HepG2 (cell line): ENCODE data around the gene SDK1. TPM values are rescaled to one million over a fixed set of nuclear protein-coding genes. Genes with fewer than 3 reads are reported as not detected.

Source experiments
- ATAC-seq: fragments of 200-7000 bp; cut with Tn5 transposase; 3 replicates; pipeline ENCODE4 v1.9.1; 2020; ENCODE audit warnings: mild to moderate bottlenecking, moderate library complexity
- BruUV-seq: library from RNA; stranded (reverse); fragments of 400-500 nt; replicated peaks from 2 replicates; lab custom pipeline; 2021; lab: Mats Ljungman, UMichigan
- CTCF ChIA-PET: fragments of 300-600 bp; formaldehyde crosslinking; extraction: SDS; loops from one replicate; lab custom pipeline; 2021; ENCODE audit warnings: low total read pairs, inconsistent platforms, low intra/inter-chr PET ratio; lab: Yijun Ruan, JAX
- POLR2A ChIA-PET: fragments of 350-600 bp; sonication (Branson Sonifier 250); formaldehyde crosslinking; loops from one replicate; lab custom pipeline; 2020; ENCODE audit warnings: antibody characterized with exemption, inconsistent platforms; lab: Yijun Ruan, JAX
- DNase-seq: peaks from one replicate; pipeline ENCODE4 v3.0.0-alpha.2; 2015; ENCODE audit warnings: low spot score
- FAIRE-seq: peaks from 3 replicates; lab custom pipeline; 2011; peaks lifted over from hg19 to GRCh38; lab: Jason Lieb, UNC
- H2AFZ ChIP-seq: one replicate; pipeline ENCODE4 v1.6.1; 2011; ENCODE audit warnings: low read length, inconsistent platforms
- H3K27ac ChIP-seq: fragments of 300-600 bp; 3 replicates; pipeline ENCODE4 v1.8.0; 2011; ENCODE audit warnings: mixed run types, mild to moderate bottlenecking, mixed read lengths, low read length, inconsistent platforms; ENCODE audit not compliant: insufficient read depth; ENCODE audit errors: extremely low read length
- H3K27me3 ChIP-seq, 2 experiments: fragments of 200-600 bp in 1 of 2; 2 replicates in 1 of 2; 3 replicates in 1 of 2; pipeline versions ENCODE4 v1.6.0 to v1.8.0; 2011; ENCODE audit warnings: low read length in 2 of 2, mild to moderate bottlenecking in 2 of 2, moderate library complexity in 2 of 2, inconsistent platforms in 1 of 2; ENCODE audit not compliant: insufficient read depth in 2 of 2, control insufficient read depth in 1 of 2
- H3K36me3 ChIP-seq, 2 experiments: fragments of 200-600 bp in 1 of 2; replicated peaks in 1 of 2; 2 replicates in 1 of 2; 3 replicates in 1 of 2; pipeline versions ENCODE4 v1.5.1 to v1.8.0; 2011; ENCODE audit warnings: low read length in 2 of 2, inconsistent platforms in 1 of 2; ENCODE audit not compliant: insufficient read depth in 2 of 2, control insufficient read depth in 1 of 2
- H3K4me1 ChIP-seq: 2 replicates; pipeline ENCODE4 v1.5.1; 2012; ENCODE audit warnings: low read length, inconsistent platforms; ENCODE audit not compliant: insufficient read depth
- H3K4me2 ChIP-seq: 2 replicates; pipeline ENCODE4 v1.6.0; 2011; ENCODE audit warnings: low read depth, low read length, inconsistent platforms
- H3K4me3 ChIP-seq, 3 experiments: fragments of 200-600 bp in 1 of 3; sonication (generic), shearing (Covaris generic) in 1 of 3; replicated peaks in 1 of 3; 2 replicates each; pipeline ENCODE4 v1.5.1; 2011 to 2016; ENCODE audit warnings: low read length in 3 of 3, inconsistent platforms in 2 of 3, low read depth in 2 of 3, mild to moderate bottlenecking in 2 of 3, control low read depth in 1 of 3, mixed read lengths in 1 of 3; ENCODE audit not compliant: insufficient read depth in 1 of 3
- H3K79me2 ChIP-seq: one replicate; pipeline ENCODE4 v1.6.1; 2011; ENCODE audit warnings: low read length, inconsistent platforms; ENCODE audit not compliant: insufficient read depth
- H3K9ac ChIP-seq: 2 replicates; pipeline ENCODE4 v1.6.0; 2011; ENCODE audit warnings: mild to moderate bottlenecking, low read depth, low read length, inconsistent platforms; ENCODE audit not compliant: insufficient read depth
- H3K9me3 ChIP-seq: 2 replicates; pipeline ENCODE4 v1.5.1; 2012; ENCODE audit warnings: mild to moderate bottlenecking, low read length
- H4K20me1 ChIP-seq: 2 replicates; pipeline ENCODE4 v1.6.0; 2011; ENCODE audit warnings: inconsistent platforms, mild to moderate bottlenecking, low read length, moderate library complexity; ENCODE audit not compliant: insufficient read depth
- CENPX ChIP-seq: sonication (generic); formaldehyde crosslinking; IDR thresholded peaks from 2 replicates; pipeline ENCODE4 v1.9.0; 2021; ENCODE audit warnings: mild to moderate bottlenecking, missing genetic modification reagents, moderate library complexity
- EED ChIP-seq: sonication (generic); formaldehyde crosslinking; IDR thresholded peaks from 2 replicates; pipeline ENCODE4 v1.5.0; 2020; ENCODE audit warnings: mild to moderate bottlenecking, missing genetic modification reagents
- KDM5A ChIP-seq: fragments of 200-600 bp; sonication (generic); IDR thresholded peaks from 2 replicates; pipeline ENCODE4 v1.7.0; 2018; ENCODE audit warnings: antibody characterized with exemption, mild to moderate bottlenecking, low read length, borderline replicate concordance
- NFIC ChIP-seq: IDR thresholded peaks from 2 replicates; pipeline ENCODE4 v1.6.1; 2012; ENCODE audit warnings: mild to moderate bottlenecking, low read length, inconsistent platforms
- NRL ChIP-seq: sonication (generic); formaldehyde crosslinking; IDR thresholded peaks from 2 replicates; pipeline ENCODE4 v1.5.0; 2020; ENCODE audit warnings: missing genetic modification reagents, mild to moderate bottlenecking, moderate library complexity, borderline replicate concordance
- PAWR ChIP-seq: sonication (generic); formaldehyde crosslinking; IDR thresholded peaks from 2 replicates; pipeline ENCODE4 v1.4.0; 2020; ENCODE audit warnings: missing genetic modification reagents, mild to moderate bottlenecking, borderline replicate concordance
- POLR2AphosphoS2 ChIP-seq: IDR thresholded peaks from 2 replicates; pipeline ENCODE4 v1.6.1; 2011; ENCODE audit warnings: low read depth, low read length, improper control_type of control experiment
- RAD51 ChIP-seq: fragments of 450-650 bp; IDR thresholded peaks from 2 replicates; pipeline ENCODE4 v1.6.1; 2016; ENCODE audit warnings: borderline replicate concordance
- SALL2 ChIP-seq: sonication (generic); formaldehyde crosslinking; IDR thresholded peaks from 2 replicates; pipeline ENCODE4 v1.8.1; 2023; ENCODE audit warnings: mild to moderate bottlenecking, missing genetic modification reagents, inconsistent platforms
- SMAD3 ChIP-seq: sonication (generic); formaldehyde crosslinking; IDR thresholded peaks from 2 replicates; pipeline ENCODE4 v1.4.0; 2020; ENCODE audit warnings: missing genetic modification reagents
- ZMYM4 ChIP-seq: sonication (generic); formaldehyde crosslinking; IDR thresholded peaks from 2 replicates; pipeline ENCODE4 v1.8.1; 2023; ENCODE audit warnings: mild to moderate bottlenecking, missing genetic modification reagents
- ZNF12 ChIP-seq: sonication (generic); formaldehyde crosslinking; IDR thresholded peaks from 2 replicates; pipeline ENCODE4 v1.5.0; 2020; ENCODE audit warnings: missing genetic modification reagents
- ZNF460 ChIP-seq: sonication (generic); formaldehyde crosslinking; IDR thresholded peaks from 2 replicates; pipeline ENCODE4 v1.5.1; 2020; ENCODE audit warnings: missing genetic modification reagents, mild to moderate bottlenecking, borderline replicate concordance
- ZNF530 ChIP-seq: sonication (generic); formaldehyde crosslinking; IDR thresholded peaks from 2 replicates; pipeline ENCODE4 v1.5.0; 2020; ENCODE audit warnings: low read depth, mild to moderate bottlenecking, missing genetic modification reagents
- ZNF775 ChIP-seq: sonication (generic); formaldehyde crosslinking; IDR thresholded peaks from 2 replicates; pipeline ENCODE4 v1.4.0; 2020; ENCODE audit warnings: missing genetic modification reagents, mild to moderate bottlenecking, moderate library complexity, borderline replicate concordance
- WGBS: methylation state at CpG from one replicate; pipeline ENCODE4 v1.1.6; 2017; ENCODE audit warnings: low lambda C conversion rate; 5-methylcytosine and 5-hydroxymethylcytosine counted together
- in situ Hi-C: cut with HindIII; loops from 2 replicates; pipeline ENCODE4 v1.10.0; 2017; ENCODE audit warnings: low pct_unique_long_range_greater_than_20kb; ENCODE audit not compliant: extremely low pct_ligation_motif_present
- intact Hi-C: fragments of 100-400 bp; cut with micrococcal nuclease; formaldehyde crosslinking; loops from one replicate; pipeline ENCODE4 v1.10.0; 2022; ENCODE audit not compliant: unreplicated experiment
- polyA plus RNA-seq, 8 experiments: library from polyadenylated mRNA; depleted of rRNA in 3 of 8; stranded (reverse) in 7 of 8; unstranded in 1 of 8; fragments of >200 nt; fragmentation: Illumina TruSeq in 4 of 8; extraction: Trizol in 4 of 8; gene quantifications; 2 replicates each; pipeline versions ENCODE4 v1.2.1 to v1.2.3, GENCODE V29; 2011 to 2016; ENCODE audit warnings: low read depth in 4 of 8, missing spikeins in 1 of 8, mixed read lengths in 1 of 8; ENCODE audit not compliant: insufficient read depth in 1 of 8
- total RNA-seq, 5 experiments: library from RNA; depleted of rRNA; stranded (reverse); fragments of >200 nt; fragmentation: Illumina TruSeq; extraction: Trizol; gene quantifications; 2 replicates each; pipeline ENCODE4 v1.2.3, GENCODE V29; 2016; ENCODE audit warnings: low read depth in 1 of 5
- TF ChIP-seq, protein P1 (sequence below): sonication (generic); formaldehyde crosslinking; IDR thresholded peaks from 2 replicates; pipeline ENCODE4 v1.4.0; 2020; ENCODE audit warnings: missing genetic modification reagents, mild to moderate bottlenecking, borderline replicate concordance
- TF ChIP-seq, protein P2 (sequence below): sonication (generic); formaldehyde crosslinking; IDR thresholded peaks from 2 replicates; pipeline ENCODE4 v1.4.0; 2020; ENCODE audit warnings: low read depth, missing genetic modification reagents
- TF ChIP-seq, protein P3 (sequence below): sonication (generic); formaldehyde crosslinking; IDR thresholded peaks from 2 replicates; pipeline ENCODE4 v1.4.0; 2020; ENCODE audit warnings: mild to moderate bottlenecking, missing genetic modification reagents

SDK1 gene
- total and polyA plus RNA-seq, 2 of the 13 experiments (the other 11 are each of a cell fraction or from before 2014, with no cell fraction given), result 0.35 to 2.4 TPM

DNA sequence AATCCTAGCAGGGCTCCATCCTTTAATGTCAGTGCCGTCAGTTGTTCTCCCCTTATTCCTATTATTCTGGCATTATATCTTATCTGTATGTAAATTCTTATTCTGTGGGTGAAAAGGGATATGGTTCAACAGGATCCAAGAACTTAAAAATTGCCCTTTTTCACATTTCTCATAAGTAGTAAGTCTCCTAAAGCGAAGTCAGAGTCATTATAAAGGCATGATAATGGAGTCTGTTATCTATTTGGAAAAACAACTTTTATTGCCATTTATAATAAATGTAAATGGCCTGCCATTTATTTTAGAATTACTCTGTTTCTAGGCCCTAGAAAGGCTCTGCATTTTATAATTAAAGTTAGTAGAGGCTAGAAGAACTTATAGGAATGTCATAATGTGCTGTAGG, 31.3 kb downstream of the SDK1 start:
- Histone ChIP-seq H3K9ac (no peak overlapping the region), H3K27me3 (no peaks in the 10 kb centered on the region), H3K9me3 (no peaks in the 10 kb centered on the region), H3K27ac (no peak overlapping the region), H4K20me1 (no peaks in the 10 kb centered on the region), H3K4me3 (no peak overlapping the region), H2AFZ (no peak overlapping the region), H3K4me2 (no peak overlapping the region), H3K4me1 (no peaks in the 10 kb centered on the region), H3K79me2 (no peaks in the 10 kb centered on the region), H3K36me3 (no peaks in the 10 kb centered on the region)
- CTCF ChIA-PET, result no interaction called here
- ATAC-seq (no peak), FAIRE-seq (no peak), DNase-seq (no peak)
- 77% methylated on average over 2 of the region's 2 CpGs for WGBS
- no TSS peak for BruUV-seq
- in situ Hi-C loops (no loop called here), intact Hi-C loops (no loop called here)
- TF ChIP-seq NRL (CRISPR knock-in tag), result no peak
- TF ChIP-seq, protein P1, sequence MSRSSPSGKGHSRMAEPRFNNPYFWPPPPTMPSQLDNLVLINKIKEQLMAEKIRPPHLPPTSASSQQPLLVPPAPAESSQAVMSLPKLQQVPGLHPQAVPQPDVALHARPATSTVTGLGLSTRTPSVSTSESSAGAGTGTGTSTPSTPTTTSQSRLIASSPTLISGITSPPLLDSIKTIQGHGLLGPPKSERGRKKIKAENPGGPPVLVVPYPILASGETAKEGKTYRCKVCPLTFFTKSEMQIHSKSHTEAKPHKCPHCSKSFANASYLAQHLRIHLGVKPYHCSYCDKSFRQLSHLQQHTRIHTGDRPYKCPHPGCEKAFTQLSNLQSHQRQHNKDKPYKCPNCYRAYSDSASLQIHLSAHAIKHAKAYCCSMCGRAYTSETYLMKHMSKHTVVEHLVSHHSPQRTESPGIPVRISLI (CRISPR knock-in tag), result no peak
- TF ChIP-seq PAWR (CRISPR knock-in tag), result no peak
- no peak for TF ChIP-seq ZNF530 (CRISPR knock-in tag)
- TF ChIP-seq ZNF12 (CRISPR knock-in tag), result no peak
- no peak for TF ChIP-seq ZMYM4
- TF ChIP-seq, protein P2, sequence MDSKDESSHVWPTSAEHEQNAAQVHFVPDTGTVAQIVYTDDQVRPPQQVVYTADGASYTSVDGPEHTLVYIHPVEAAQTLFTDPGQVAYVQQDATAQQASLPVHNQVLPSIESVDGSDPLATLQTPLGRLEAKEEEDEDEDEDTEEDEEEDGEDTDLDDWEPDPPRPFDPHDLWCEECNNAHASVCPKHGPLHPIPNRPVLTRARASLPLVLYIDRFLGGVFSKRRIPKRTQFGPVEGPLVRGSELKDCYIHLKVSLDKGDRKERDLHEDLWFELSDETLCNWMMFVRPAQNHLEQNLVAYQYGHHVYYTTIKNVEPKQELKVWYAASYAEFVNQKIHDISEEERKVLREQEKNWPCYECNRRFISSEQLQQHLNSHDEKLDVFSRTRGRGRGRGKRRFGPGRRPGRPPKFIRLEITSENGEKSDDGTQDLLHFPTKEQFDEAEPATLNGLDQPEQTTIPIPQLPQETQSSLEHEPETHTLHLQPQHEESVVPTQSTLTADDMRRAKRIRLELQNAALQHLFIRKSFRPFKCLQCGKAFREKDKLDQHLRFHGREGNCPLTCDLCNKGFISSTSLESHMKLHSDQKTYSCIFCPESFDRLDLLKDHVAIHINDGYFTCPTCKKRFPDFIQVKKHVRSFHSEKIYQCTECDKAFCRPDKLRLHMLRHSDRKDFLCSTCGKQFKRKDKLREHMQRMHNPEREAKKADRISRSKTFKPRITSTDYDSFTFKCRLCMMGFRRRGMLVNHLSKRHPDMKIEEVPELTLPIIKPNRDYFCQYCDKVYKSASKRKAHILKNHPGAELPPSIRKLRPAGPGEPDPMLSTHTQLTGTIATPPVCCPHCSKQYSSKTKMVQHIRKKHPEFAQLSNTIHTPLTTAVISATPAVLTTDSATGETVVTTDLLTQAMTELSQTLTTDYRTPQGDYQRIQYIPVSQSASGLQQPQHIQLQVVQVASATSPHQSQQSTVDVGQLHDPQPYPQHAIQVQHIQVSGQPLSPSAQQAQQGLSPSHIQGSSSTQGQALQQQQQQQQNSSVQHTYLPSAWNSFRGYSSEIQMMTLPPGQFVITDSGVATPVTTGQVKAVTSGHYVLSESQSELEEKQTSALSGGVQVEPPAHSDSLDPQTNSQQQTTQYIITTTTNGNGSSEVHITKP, result no peak
- no peak for TF ChIP-seq KDM5A
- TF ChIP-seq POLR2AphosphoS2, result no peak
- TF ChIP-seq ZNF775 (CRISPR knock-in tag), result no peak
- no peak for TF ChIP-seq CENPX
- no peak for TF ChIP-seq SALL2 (CRISPR knock-in tag)
- no peak for TF ChIP-seq EED (CRISPR knock-in tag)
- no peak for TF ChIP-seq NFIC
- TF ChIP-seq, protein P3, sequence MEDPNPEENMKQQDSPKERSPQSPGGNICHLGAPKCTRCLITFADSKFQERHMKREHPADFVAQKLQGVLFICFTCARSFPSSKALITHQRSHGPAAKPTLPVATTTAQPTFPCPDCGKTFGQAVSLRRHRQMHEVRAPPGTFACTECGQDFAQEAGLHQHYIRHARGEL (CRISPR knock-in tag), result no peak
- no peak for TF ChIP-seq RAD51
- no peak for TF ChIP-seq ZNF460 (CRISPR knock-in tag)
- TF ChIP-seq SMAD3, result no peak
- POLR2A ChIA-PET, result no interaction called here
